Spleen (tissue), 7 donors: ENCODE measurements around the gene COQ10A.

Experiments
- CTCF ChIP-seq, 11 experiments: fragments of 200-600 bp in 7 of 11; fragments of 450-650 bp in 4 of 11; sonication (generic) in 4 of 11; IDR thresholded peaks in 8 of 11; conservative IDR thresholded peaks in 3 of 11; 1 replicate in 7 of 11; 2 replicates in 4 of 11; pipeline versions ENCODE4 v1.4.0 to v1.8.0; 2016 to 2021; ENCODE audit warnings: antibody characterized with exemption in 11 of 11, inconsistent platforms in 4 of 11, mild to moderate bottlenecking in 1 of 11
- POLR2AphosphoS5 ChIP-seq, 3 donors: sonication (generic); formaldehyde crosslinking; IDR thresholded peaks; one replicate each; pipeline ENCODE4 v1.5.1; 2017; ENCODE audit warnings: antibody characterized with exemption in 3 of 3
- donor health status: DM: no; HTN: no; CAD: no; lungs with moderate emphysema.
- donor health status: DM: no; HTN: no; CAD: no.
- donor health status: DM: no; HTN: no; CAD: no.

GRCh38 chr12:56278905-56279304, 12.2 kb downstream of the COQ10A start:
- TF ChIP-seq POLR2AphosphoS5 (IDR thresholded peaks at IDR 0.05) (no peak), CTCF (IDR thresholded peaks at IDR 0.05 in 8 of 11, conservative IDR thresholded peaks at IDR 0.05 in 3 of 11) (no peak)
